RWPE1 (cell line): ENCODE data around the gene NRXN3.

ENCODE experiments used
- CTCF ChIA-PET: fragments of 350-600 bp; sonication (Branson Sonifier 250); formaldehyde crosslinking; extraction: SDS; loops from one replicate; lab custom pipeline; 2021; lab: Yijun Ruan, JAX
- POLR2A ChIA-PET: fragments of 400-600 bp; formaldehyde crosslinking; extraction: SDS; loops from one replicate; lab custom pipeline; 2020; ENCODE audit warnings: antibody characterized with exemption; ENCODE audit not compliant: low non-redundant PET; lab: Yijun Ruan, JAX
- DNase-seq: peaks from one replicate; pipeline ENCODE4 v3.0.0; 2012; ENCODE audit warnings: low spot score
- H3K27ac ChIP-seq: fragments of 450-650 bp; 2 replicates; pipeline ENCODE4 v1.5.1; 2017
- TF ChIP-seq, protein P1 (sequence below): fragments of 450-650 bp; conservative IDR thresholded peaks from 2 replicates; pipeline ENCODE4 v1.5.1; 2017; ENCODE audit warnings: low read depth, mild to moderate bottlenecking

Gene NRXN3

DNA sequence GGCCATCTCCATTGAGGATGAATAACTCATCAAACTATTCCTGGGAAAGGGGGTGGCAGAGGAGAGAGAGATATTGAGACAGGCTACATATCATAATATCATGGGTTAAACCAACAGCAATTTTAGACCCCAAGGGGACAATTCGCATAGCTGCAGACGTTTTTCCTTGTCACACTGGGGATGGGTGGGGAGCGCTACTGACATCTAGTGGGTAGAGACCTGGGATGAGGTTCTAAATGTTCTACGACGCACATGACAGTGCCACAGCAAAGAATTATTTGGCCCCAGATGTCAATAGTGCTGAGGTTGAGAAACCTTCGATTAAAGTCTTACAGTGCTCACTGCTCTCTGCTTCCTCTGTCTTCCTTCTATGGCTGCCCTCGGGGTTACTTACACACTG is 425.6 kb downstream of the NRXN3 start:
- POLR2A ChIA-PET = no interaction called here
- TF ChIP-seq, protein P1, sequence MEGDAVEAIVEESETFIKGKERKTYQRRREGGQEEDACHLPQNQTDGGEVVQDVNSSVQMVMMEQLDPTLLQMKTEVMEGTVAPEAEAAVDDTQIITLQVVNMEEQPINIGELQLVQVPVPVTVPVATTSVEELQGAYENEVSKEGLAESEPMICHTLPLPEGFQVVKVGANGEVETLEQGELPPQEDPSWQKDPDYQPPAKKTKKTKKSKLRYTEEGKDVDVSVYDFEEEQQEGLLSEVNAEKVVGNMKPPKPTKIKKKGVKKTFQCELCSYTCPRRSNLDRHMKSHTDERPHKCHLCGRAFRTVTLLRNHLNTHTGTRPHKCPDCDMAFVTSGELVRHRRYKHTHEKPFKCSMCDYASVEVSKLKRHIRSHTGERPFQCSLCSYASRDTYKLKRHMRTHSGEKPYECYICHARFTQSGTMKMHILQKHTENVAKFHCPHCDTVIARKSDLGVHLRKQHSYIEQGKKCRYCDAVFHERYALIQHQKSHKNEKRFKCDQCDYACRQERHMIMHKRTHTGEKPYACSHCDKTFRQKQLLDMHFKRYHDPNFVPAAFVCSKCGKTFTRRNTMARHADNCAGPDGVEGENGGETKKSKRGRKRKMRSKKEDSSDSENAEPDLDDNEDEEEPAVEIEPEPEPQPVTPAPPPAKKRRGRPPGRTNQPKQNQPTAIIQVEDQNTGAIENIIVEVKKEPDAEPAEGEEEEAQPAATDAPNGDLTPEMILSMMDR = no peak
- H3K27ac ChIP-seq = no peak overlapping the region
- DNase-seq = no peak
- CTCF ChIA-PET = no interaction called here

DNA sequence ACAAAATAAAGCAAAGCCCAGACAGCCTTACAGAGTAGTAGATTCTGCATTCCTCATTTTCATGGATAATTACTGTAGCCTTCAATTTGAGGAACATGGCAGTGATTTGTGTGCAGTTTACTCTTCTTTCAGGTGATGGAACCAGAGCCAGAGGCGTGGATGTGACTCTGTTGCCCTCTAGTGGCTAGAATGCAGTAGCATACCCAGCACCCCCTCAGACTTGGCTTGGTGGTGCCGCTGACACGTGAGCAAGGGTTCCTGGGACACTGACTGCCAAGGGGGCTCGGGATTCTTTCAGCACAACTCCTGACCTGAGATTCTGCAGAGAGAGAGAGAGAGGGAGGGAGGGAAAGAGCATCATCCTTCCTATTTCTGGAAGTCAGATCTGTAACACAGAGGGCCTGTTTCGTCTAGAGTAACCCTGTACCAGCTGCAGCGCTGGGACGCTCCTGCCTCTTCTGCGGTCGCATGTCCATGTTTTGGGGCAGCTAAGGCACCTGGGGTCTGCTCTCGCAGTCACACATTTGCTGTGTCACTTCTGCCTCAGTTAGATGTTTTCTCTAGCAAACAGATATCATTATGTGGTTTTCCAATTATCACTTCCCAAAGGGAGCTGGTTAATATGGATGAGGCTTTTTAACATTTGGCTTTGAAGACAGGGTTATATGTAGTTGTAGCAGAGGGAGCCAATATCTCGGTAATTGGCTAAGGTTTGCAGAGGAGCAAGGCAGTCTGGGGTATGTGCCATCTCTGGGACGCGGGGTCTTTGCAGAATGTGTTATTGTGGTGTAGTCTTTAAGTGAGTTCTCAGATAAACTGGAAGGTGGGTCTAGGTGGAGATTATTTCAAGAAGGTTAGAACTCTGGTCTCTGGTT is 428.1 kb downstream of the NRXN3 start:
- TF ChIP-seq, protein P1 = peak; percentile 90
- DNase-seq = peak; percentile 74
- H3K27ac ChIP-seq = no peak overlapping the region
- ChIA-PET POLR2A (no interaction called here), CTCF (interaction anchor here (0.9 to 1.1 kb wide), 2 partner anchors 19 to 32 kb away, joined by 3 to 4 read pairs; no protein-coding TSS in a partner anchor)

DNA sequence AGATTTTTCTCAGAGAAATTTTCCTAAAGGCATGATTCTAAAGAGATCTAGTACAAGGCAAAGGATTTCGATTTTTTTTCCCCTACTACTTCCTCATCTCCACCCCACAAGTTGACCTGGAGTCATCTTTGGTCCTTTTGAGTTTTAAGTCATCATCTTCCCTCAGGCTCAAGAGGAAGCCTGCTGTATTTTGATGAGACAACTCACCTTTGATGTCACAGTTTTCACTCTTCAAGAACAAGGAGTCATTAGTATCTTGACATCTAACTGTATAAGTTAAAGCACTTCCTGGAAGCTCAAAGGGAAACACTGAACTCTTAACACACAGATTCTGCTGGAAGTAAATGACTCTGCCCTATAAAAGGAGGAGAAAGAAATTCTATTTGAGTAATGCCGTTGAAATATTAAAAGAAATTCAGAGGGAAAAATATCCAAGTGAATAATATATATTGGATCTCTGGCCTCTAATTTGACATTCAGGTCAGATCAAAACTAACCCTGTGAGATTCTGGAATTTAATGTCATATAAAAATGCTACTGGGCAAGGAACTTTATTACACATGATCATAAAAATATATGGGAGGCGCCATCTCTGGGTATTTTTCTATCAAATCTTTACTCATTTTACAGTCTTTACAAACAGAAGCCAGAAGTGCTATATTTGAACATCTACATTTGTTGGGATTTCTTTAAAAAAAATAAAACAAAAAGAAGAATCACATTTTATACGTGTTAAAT is 435.0 kb downstream of the NRXN3 start:
- DNase-seq = no peak
- ChIA-PET POLR2A (no interaction called here), CTCF (no interaction called here)
- no peak overlapping the region for H3K27ac ChIP-seq
- TF ChIP-seq, protein P1 = no peak

DNA sequence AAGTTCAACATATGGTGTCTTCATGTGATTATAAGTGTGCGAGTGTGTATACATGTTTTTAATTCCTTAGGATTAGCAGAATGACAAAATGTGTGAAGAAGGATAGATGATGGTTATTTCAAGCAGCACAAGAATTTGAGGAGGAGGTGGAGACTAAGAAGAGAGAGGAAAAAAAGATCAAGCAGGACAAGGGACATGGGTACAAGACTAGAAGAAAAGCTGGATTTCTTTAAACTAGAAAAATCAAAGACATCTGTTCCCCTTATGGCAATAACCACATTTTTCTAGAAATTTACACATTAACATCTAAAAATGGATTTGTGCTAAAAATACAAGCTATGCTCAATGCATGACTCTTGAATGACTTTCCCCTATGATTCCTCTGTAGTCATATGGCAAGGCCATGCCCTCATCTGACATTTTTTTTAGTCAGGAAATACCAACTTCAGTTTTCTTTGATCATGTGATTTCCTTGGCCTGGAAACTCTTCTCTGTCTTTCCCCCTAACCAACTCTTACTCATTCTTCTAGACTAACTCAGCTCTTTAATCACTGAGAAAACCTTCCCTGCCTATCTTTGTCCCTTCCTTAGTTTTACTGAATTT is 435.8 kb downstream of the NRXN3 start:
- DNase-seq = no peak
- POLR2A ChIA-PET = no interaction called here
- CTCF ChIA-PET = no interaction called here
- TF ChIP-seq, protein P1 = no peak
- H3K27ac ChIP-seq = no peak overlapping the region

DNA sequence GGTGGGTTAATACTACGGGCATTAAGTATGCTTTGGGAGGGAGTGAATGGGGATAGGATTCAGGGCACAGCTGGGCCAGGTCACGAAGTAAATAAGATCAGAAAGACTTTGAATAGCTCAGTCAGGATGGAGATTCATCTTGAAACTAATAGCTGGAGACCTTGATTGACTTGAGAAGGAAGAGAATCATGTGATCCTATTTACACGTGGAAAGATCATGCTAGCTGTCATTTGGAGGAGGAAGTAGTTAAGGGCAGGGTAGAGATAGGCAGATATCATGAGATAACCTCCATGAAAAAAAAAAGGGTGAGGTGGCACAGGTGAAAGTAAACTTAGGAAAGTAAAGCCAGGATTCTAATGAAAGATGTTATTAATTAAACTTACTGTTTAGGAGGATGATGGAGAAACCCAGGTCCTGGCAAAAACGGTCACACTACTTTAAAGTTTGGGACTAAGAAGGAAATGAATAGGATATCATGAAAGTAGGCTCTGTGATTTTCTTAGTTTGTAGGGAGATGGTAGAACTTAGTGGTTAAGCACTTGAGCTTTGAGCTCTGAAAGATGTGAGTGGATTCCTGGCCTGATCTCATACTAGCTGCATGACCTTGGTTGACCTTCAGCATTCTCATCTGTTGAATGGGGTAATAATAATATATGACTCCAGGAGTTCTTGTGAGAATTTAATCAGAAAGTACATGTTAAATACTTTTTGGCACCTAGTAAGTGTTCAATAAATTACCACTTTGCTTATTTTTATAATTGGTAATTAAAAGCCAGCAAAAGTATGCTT is 439.0 kb downstream of the NRXN3 start:
- no peak for DNase-seq
- no peak overlapping the region for H3K27ac ChIP-seq
- CTCF ChIA-PET = no interaction called here
- POLR2A ChIA-PET = no interaction called here
- TF ChIP-seq, protein P1 = no peak

DNA sequence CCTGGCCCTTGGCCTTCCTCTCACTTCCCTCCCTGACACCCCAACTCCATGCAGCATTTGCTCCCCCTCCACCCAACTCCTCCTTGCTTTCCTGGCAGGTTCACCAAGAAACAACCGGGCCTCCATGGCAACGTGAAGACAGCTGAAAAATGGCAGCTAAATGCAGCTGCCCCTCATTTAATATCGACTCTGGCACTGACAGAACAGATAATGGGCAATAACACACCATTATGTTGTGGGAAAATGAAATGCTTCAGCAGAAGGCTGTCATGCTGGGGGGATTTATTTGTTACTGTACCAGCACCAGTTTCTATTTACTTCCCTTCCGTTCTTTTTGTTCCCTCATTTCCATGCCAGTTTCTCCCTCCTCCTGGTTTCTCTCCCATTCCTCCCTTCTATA is 440.8 kb downstream of the NRXN3 start:
- CTCF ChIA-PET = interaction anchor here (0.6 kb wide), 1 partner anchor 244 kb away, joined by 3 read pairs; no protein-coding TSS in a partner anchor
- TF ChIP-seq, protein P1 = no peak
- no peak for DNase-seq
- no peak overlapping the region for H3K27ac ChIP-seq
- POLR2A ChIA-PET = no interaction called here
